WTC11 (cell line): Measurements from ENCODE around the gene C2orf66.

Experiments used
- FOXK1 ChIP-seq: sonication (generic); formaldehyde crosslinking; IDR thresholded peaks from 2 replicates; pipeline ENCODE4 v1.8.0; 2022; ENCODE audit warnings: mild to moderate bottlenecking, moderate library complexity, missing genetic modification reagents
- TF ChIP-seq, protein P1 (sequence below): fragments of 200-600 bp; IDR thresholded peaks from 2 replicates; pipeline ENCODE4 v1.8.0; 2022; ENCODE audit warnings: antibody characterized with exemption

- TF ChIP-seq, protein P1, sequence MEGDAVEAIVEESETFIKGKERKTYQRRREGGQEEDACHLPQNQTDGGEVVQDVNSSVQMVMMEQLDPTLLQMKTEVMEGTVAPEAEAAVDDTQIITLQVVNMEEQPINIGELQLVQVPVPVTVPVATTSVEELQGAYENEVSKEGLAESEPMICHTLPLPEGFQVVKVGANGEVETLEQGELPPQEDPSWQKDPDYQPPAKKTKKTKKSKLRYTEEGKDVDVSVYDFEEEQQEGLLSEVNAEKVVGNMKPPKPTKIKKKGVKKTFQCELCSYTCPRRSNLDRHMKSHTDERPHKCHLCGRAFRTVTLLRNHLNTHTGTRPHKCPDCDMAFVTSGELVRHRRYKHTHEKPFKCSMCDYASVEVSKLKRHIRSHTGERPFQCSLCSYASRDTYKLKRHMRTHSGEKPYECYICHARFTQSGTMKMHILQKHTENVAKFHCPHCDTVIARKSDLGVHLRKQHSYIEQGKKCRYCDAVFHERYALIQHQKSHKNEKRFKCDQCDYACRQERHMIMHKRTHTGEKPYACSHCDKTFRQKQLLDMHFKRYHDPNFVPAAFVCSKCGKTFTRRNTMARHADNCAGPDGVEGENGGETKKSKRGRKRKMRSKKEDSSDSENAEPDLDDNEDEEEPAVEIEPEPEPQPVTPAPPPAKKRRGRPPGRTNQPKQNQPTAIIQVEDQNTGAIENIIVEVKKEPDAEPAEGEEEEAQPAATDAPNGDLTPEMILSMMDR: no peak
- TF ChIP-seq FOXK1: no peak
Measured at GRCh38 chr2:196840171-196840570, 31.0 kb upstream of the C2orf66 start.
